Pons (tissue), 1 donor: ENCODE data around the gene SH3PXD2B.
A peak's percentile ranks its signal among the peaks of the same experiment; 100 is the strongest.

ENCODE experiments used
- DNase-seq: peaks from one replicate; pipeline ENCODE4 v3.0.0-alpha.2; 2016; ENCODE audit warnings: low spot score

SH3PXD2B gene

DNA sequence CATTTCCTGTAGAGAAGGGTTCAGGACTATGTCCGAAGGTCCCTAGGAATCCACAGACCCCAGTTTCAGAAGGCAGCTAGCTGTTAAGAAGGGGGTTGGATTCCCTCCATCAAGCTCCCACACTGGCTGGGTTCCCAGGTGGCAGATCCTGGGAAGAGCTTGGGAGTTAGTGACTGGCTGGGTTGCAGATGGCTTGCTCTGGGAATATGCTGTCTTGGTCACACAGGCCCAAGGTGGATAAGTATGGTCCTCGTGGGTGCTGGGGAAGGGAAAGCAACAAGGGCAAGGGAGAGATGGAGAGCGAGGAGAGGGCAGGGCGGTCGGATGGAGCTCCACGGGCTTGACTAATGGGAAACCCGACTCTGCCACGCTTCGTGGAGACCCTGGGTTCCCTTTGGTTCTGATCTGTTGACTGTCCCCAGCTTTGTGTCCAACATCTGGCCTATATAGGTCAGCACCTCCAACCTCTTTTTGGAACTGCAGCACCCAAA, 17.4 kb downstream of the SH3PXD2B start:
- peak; percentile 45 for DNase-seq

DNA sequence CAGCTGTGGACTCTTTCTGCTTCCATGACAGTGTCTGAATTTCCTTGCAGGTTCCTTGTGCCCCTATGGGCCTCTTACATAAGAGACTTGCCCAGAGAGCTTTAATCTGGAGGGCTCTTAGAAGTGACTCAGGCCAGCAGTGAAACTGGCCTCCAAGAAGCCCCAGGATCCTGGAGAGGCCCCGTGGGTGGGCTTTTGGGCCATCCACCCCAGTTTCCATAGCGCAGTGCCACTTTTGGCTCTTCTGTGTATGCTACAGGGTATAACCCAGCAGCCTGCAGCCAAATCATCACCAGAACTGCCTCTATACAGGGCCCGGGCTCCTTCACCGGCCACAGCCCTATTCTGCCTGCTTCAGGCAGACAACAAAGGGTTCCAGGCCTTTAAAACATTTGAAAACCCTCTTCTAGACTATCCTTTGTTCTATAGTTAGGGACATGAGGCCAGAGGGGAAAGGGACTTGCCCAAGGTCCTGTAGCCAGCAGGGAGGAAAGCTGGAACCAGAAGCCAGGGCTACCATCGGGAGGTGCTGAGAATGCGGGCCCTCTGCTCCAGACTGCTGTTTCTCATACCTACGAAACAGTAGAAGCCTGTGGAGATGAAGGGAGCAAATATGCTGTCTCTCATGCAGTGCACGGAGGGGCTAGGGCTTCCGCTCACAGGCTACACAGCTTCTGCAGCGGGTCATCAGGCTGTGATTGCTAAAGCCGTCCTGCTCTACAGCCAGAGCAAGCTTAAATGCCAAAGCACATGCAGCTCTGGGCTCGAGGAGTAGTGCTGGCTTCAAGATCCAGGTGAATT, 18.0 kb downstream of the SH3PXD2B start:
- no peak for DNase-seq

DNA sequence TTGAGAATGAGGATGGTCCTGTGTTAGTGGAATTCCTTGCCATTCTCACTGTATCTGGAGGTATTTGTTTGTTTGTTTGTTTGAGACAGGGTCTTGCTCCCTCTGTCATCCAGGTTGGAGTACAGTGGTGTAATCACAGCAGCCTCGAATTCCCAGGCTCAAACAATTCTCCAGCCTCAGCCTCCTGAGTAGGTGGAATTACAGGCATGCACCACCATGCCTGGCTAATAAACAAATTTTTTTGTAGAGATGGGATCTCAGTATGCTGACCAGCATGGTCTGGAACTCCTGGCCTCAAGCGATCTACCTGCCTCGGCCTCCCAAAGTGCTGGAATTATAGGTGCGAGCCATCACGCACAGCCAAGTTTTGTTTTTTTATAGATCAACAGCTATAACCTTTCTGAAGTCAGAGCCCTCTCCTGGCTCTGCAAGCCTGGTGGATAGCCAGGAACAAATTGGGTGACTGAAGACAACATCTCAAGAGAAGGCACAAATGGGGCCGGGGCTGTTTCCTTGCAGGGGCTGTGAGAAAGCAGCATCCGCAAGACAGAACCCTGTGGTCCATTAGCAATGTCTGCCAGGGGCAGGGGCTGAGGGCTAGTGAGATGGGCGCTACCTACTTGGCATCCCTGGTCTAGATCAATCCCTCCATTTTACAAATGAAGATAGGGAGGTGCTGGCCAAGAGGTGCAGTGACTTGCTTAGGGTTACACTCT, 18.8 kb downstream of the SH3PXD2B start:
- DNase-seq: no peak

DNA sequence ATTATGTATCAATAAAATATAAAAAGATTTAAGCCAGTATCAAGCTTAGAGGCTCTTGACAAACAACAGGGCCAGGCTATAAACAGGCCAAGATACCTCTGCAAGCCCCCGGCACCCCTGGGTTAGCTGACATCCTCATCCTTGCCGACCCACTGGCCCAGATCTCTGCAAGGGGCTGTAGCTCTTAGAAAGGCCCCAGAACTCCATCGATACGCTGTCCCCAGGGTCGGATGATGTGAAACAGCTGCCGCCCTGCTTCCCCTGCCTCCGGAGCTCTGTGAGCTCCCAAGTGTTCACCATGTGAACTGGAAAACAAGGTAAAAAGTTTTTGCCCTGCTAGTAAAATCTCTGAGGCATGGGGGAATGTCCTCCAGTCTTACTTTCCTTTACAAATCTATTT, 20.1 kb downstream of the SH3PXD2B start:
- no peak for DNase-seq

DNA sequence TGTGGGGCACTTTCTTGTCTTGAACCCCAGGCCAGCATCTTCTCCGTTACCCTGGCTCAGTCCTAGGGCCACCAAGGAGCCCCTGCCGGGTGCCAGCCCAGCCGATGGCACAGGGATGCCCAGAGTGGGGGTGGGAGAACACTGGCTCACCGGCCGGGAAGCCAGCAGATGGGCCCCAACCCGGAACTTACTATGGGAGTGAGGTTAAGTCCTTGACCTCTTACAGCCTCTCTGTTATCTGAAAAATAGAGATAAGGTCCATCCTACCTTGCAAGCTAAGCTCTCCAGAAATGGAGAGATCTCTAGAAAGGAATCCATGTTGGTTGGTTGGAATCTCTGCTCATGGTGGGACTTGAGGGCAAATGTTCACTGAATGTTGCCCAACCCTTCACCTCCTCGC, 20.8 kb downstream of the SH3PXD2B start:
- DNase-seq: no peak

DNA sequence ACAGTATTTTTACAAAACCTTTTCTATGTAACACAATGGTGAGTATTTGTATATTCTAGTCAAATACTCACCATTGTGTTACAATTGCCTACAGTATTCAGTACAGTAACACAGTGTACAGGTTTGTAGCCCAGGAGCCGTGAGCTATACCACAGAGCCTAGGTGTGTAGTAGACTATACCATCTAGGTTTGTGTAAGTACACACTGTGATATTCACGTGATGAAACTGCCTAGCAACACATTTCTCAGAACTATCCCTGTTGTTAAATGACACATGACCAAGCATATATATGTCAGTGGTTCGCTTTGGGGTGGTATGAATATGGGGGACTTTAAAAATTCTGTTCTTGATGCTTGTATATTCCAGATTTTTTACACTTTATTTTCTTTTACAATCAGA, 21.3 kb downstream of the SH3PXD2B start:
- no peak for DNase-seq

DNA sequence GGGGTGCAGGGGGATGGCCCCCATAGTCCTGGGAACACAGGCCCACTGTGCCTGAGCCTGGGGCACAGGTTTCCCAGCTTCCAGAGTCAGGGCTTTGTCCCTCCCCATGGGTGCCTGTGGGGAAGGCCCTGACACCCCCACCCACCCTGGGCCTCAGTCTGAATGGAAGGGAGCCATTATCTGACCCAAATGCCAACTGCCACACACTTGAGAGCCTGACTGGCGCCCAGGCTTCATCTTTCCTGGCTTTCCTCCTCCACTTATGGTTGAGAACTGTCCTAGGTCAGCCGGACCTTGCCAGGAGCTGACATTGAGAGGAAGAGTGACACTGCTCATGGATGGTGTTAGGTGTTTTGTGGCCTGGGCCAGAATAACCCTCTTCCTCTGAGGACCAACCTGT, 24.0 kb downstream of the SH3PXD2B start:
- DNase-seq: no peak

DNA sequence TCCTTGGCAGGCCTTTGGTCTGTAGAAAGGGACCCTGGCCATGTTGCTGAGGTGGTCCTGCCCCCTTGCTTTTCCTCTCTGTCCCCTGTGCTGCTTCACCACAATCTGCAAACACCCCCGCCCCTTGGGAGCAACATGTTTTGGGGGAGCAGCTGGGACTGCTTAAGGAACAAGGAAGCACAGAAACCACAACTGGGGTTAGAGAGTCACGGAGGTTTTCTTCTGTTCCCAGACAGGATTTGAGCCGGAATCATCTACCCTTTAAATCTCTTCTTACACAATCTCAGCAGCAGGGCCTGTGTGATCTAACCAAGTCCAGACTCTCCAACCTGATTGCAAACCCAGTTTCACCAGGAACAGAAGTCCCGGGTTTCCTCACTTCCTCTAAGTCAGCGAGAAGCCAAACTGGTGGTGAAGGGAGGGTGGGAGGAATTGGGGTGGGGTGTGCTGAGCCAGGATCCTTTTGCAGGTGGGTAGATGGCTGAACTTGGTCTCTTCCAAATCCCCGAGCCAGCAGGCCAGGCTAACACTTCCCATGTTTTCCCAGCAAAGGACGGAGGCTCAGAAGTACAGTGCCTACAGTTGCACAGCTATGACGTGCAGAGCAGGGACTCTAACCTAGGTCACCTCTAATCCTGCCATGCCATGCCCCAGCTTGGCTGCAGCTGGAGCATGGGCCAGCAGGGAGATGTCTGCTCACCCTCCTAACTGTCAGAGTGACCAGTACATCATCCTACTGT, 25.0 kb downstream of the SH3PXD2B start:
- no peak for DNase-seq

DNA sequence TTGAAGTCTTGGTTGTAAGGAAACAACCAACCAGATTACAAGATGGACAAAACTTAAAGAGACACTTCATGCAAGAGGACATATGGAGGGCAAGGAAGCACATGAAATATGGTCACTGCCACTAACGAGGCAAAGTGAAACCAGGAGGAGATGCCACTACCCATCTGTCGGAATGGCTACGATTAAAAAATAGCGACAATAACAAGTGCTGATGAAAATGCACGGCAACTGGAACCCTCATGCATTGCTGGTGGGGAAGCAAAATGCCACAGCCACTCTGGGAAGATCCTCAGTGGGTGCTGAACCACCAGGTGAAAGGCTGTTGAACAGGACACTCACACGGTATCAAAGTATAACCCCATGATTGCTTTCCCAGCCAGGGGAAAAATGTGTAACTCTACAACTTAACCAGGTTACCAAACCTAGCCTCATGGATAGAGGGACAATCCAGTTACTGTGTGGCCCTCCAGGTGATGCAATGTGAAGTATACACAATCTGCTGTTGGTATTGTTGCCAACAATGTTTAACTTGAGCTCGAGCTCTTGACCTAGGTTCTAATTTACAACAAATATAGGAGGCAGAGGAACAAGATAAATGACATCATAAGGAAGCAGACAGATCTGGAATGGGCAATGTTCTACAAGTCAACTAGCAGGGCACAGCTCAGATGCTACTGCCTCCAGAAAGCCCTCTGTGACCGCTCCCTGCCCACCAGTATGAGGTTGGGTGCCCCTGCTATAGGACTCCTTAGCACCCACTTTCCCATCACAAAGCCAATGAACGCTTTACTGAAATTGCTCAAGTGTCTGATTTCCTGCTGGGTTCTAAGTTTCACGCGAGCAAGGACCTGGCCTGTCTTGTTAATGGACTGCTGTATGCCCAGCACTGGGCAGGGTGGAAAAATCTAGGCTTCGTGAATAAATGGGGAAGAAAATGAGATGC, 25.8 kb downstream of the SH3PXD2B start:
- no peak for DNase-seq

DNA sequence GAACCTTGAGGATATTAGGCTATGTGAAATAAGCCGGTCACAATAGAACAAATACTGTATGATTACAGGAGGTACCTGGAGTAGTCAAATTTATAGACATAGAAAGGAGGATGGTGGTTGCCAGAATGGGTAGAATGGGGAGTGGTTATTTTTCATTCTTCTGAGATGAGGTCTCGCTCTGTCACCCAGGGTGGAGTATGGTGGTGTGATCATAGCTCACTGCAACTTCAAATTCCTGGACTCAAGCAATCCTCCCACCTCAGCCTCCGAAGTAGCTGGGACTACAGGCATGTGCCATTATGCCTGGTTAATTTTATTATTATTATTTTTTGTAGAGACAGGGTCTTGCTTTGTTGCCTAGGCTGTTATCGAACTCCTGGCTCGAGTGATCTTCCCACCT, 27.1 kb downstream of the SH3PXD2B start:
- DNase-seq: no peak

DNA sequence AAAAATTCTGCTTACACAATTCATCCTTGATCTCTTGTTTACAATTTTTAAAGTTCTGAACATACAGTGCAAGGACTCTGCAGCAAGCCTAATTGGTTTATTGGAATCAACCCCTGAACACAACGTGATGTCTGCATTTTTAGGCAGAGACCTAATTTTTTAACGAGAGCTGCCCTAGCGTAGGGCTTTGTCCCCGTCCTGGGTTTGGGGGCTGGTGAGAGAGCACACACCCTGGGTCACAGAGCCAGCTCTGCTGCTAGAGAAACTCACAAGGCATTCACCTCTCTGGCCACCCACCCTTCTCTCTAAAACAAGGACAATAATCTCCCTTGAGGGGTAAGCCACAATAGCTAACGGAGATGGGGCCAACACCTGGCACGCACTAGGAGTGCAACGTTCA, 28.2 kb downstream of the SH3PXD2B start:
- no peak for DNase-seq

DNA sequence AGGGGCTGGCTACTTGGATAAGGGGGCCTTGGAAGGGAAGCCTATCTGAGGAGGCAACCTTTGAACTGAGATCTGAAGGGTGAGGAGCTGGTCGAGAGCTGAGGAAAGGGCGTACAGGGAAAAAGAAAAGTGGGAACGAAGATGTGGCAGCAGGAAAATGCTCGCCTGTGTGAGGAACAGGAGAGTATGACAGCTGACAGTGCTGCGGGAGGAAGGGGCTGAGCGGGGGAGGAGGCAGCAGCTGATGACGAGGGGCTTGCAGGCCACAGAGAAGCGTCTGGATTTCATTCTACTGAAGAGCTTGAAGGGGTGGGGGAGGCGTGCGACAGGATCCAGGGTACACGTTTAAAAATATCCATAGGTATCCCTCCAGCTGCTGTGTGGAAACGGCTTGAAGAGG, 28.9 kb downstream of the SH3PXD2B start:
- no peak for DNase-seq

DNA sequence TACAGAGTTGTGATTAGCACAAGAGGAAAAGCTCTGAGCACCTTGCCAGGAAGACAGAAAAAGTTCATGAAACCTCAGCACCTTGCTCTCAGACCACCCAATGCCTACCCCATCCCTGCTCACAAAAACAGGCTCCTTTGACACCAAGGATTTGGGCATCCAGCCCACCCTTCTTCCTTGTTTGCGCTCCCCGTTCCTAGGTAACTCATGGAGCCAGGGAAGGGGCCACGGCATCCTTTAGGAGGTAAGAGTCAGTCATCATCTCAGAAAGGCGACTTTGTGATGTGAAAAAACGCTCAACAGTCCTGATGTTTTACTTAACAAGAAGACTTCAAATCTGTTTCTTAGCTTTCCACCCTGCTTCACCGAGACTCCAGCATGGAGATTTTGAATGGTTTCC, 29.5 kb downstream of the SH3PXD2B start:
- DNase-seq: no peak

DNA sequence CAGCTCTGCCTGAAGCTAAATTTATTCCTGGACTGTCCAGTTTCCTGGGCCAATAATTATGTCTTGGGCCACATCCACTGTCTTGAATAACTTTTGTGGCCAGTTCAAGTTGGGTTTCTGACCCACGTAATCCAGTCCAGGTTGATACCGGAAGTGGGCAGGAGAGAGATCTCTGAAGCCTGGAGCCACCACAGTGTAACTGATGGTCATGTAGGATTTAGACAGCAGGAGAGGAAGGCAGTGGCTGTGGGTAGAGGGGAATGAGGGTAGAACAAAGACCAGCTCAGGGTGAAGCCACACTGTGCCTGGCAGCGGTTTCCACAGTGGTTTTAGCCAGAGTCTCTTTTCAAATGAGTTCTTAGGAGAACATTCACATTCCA, 30.2 kb downstream of the SH3PXD2B start:
- DNase-seq: no peak

DNA sequence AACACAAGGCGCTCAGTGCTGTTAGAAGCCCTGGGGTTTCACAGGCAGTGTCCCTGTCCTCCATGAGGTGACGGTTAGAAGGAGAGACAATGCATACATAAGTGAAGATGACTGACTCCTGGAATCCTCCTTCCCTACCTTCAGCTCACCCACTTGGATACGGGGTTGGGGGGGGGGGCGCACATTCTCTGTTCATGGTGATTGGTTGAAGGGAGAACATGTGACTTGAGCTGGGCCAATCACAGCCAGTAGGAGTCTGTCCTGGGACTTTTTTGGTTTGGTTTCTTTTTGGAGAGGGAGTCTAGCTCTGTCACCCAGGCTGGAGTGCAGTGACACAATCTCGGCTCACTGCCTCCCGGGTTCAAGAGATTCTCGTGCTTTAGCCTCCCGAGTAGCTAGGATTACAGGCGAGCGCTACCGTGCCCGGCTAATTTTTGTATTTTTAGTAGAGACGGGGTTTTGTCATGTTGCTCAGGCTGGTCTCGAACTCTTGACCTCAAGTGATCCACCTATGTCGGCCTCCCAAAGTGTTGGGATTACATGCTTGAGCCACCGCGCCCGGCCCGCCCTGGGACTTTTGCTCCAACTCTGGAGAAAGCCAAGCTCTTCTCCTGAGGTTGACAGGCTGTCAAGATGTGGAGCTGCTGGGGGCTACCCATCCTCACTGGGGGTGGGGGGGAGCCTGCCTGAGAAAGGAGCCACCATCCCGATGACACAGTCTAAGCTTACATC, 30.8 kb downstream of the SH3PXD2B start:
- no peak for DNase-seq

DNA sequence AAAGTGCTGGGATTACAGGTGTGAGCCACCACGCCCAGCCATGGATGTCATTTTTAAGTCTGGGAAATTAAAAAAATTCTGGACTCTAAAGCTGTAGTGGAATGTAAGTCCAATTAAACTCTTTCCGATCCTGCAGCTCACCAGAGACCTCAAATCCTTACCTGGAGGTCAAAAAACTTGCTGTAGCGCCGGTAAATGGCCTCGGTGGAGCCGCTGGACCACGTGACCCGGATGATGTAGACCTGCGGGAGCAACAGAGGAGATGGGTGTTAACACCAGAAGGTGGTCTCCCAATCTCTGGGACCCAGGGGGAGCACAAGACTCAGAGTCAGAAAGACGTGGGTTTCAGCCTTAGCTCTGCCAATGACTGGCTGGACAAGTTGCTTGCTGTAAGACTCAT, 32.1 kb downstream of the SH3PXD2B start:
- DNase-seq: no peak

DNA sequence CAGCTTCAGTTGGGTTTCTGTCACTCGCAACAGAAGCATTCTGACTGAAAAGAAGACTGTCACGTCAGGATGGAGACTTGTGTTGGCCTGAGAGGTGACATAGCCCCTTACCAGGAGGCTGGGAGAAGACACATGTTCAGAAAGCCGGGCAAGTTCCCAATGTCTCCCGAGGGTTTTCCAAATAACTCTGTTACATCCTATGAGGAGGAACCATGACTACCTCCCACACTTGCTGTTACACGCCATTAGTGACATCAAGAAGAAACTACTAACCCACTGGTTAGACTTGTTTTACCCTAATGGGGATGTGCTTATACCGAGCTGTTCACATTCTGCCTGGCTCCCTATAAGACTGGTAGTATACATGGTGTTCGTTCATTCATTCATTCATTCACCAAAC, 33.3 kb downstream of the SH3PXD2B start:
- no peak for DNase-seq

DNA sequence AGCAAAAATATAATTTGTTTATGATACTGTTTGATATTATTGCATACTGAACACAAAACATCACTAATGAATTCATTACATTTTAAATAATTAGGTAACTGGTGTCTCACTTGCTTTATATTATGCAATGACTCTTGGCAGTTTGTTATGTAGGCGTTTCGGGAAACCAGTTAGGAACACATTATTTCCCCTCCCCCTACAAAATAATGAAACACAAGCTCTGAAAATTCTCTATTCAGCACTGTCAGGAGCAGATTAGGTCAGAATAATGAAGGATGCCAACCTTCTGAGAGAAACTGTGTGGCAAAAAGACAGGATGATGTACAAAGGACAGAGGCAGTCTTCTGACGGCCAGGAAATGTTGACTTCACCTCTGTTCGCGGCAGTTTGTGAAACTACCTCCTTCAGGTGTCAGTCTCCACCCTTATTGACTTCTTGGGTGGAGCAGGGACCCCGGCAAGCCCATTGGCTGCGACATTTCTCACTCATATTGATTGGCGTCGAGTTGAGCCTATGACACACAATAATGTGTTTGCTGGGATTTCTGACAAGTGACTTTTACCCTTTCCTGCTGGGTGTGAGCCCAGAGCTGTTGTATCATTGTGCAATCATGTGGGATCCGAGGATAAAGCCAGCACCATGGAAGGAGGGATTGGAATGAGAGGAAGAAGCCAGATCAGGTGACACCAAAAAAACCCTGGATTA, 33.9 kb downstream of the SH3PXD2B start:
- peak; percentile 95 for DNase-seq

DNA sequence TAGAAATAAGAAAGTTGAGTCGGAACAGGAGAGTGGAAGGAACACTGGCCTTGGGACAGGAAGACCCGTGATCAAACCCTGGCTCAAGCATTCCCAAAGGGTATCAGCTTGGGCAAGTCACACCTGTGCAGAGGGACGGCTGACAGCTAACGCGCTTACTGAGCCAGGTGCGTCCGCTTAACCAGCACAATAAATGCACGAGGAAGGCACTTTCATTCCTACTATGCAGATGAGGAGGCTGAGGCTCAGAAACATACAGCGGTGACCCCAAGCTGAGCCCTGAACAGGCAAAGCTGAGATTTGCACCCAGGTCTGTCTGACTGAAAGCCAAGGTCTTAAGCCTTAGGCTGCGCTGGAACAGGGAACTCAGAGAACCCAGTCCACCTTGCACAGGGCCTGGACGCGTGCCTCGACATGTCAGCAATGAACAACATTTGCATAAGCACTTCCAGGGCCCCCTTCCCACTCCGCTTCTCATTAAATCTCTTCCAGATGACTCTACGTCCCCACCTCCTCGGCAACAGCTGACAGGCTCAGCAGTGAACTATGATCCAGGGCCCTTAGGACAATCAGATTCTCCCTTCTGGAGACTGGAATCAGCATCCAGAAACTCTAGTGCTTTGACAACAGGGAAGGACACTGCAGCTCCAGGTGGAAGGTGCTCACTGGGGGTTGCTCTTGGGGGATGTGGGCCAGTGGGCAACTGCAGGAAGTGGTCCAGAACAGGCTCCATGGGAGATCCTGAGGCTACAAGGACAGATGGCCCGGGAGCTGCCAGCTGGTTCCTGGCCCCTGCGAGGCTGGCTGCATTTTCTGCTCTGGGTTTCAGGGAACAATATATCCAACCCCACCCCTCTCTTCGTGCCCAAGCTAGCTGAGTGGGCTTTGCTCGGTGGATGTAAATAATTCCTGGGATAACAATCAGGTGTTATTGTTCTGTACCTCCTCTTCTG, 35.2 kb downstream of the SH3PXD2B start:
- no peak for DNase-seq
